Common myeloid progenitor, CD34-positive (primary cell): Measurements from ENCODE around the gene PHF2.

Experiments
- CTCF ChIA-PET: fragments of 350-600 bp; sonication (Branson Sonifier 250); formaldehyde crosslinking; loops from one replicate; lab custom pipeline; 2021; ENCODE audit warnings: antibody characterized with exemption; lab: Charles Lee
- POLR2A ChIA-PET: fragments of 350-600 bp; sonication (Branson Sonifier 250); formaldehyde crosslinking; loops from one replicate; lab custom pipeline; 2021; ENCODE audit warnings: antibody characterized with exemption; lab: Charles Lee
- DNase-seq, 3 donors: peaks; one replicate each; pipeline versions ENCODE4 v3.0.0 to v3.0.0-alpha.2; 2013
- H3K27ac ChIP-seq, 2 experiments: 1 replicate in 1 of 2; 2 replicates in 1 of 2; pipeline ENCODE4 v1.7.0; 2013; ENCODE audit warnings: inconsistent platforms in 2 of 2, low read length in 2 of 2, mild to moderate bottlenecking in 2 of 2, low read depth in 1 of 2, moderate library complexity in 1 of 2; ENCODE audit not compliant: severe bottlenecking in 2 of 2, insufficient read depth in 1 of 2, poor library complexity in 1 of 2
- H3K27me3 ChIP-seq, 5 experiments: replicated peaks in 2 of 5; 1 replicate in 3 of 5; 2 replicates in 2 of 5; pipeline versions ENCODE4 v1.6.1 to v1.7.0; 2013; ENCODE audit warnings: low read length in 4 of 5, mild to moderate bottlenecking in 2 of 5, moderate library complexity in 2 of 5, inconsistent platforms in 1 of 5; ENCODE audit not compliant: insufficient read depth in 5 of 5, control insufficient read depth in 4 of 5
- H3K36me3 ChIP-seq, 4 experiments: 1 replicate in 2 of 4; 2 replicates in 2 of 4; pipeline versions ENCODE4 v1.6.1 to v1.7.0; 2013; ENCODE audit warnings: low read length in 3 of 4, control low read depth in 1 of 4, mild to moderate bottlenecking in 1 of 4; ENCODE audit not compliant: control insufficient read depth in 4 of 4, insufficient read depth in 4 of 4
- H3K4me1 ChIP-seq, 4 experiments: 1 replicate in 3 of 4; 2 replicates in 1 of 4; pipeline versions ENCODE4 v1.6.1 to v1.7.1; 2013; ENCODE audit warnings: low read length in 3 of 4, mild to moderate bottlenecking in 3 of 4, control low read depth in 1 of 4, inconsistent platforms in 1 of 4, moderate library complexity in 1 of 4; ENCODE audit not compliant: control insufficient read depth in 4 of 4, insufficient read depth in 4 of 4; ENCODE audit errors: control extremely low read depth in 1 of 4
- H3K4me3 ChIP-seq, 7 experiments: 1 replicate in 4 of 7; 2 replicates in 3 of 7; pipeline versions ENCODE4 v1.5.1 to v1.7.0; 2013; ENCODE audit warnings: mild to moderate bottlenecking in 7 of 7, low read length in 6 of 7, moderate library complexity in 6 of 7, inconsistent platforms in 2 of 7, low read depth in 2 of 7, control low read depth in 1 of 7; ENCODE audit not compliant: insufficient read depth in 4 of 7, control insufficient read depth in 1 of 7; ENCODE audit errors: extremely low read depth in 1 of 7
- H3K9me3 ChIP-seq, 5 experiments: 1 replicate in 4 of 5; 2 replicates in 1 of 5; pipeline versions ENCODE4 v1.6.1 to v1.7.1; 2013; ENCODE audit warnings: low read length in 4 of 5, mild to moderate bottlenecking in 2 of 5, inconsistent platforms in 1 of 5, low read depth in 1 of 5, moderate library complexity in 1 of 5; ENCODE audit not compliant: control insufficient read depth in 4 of 5, insufficient read depth in 2 of 5; ENCODE audit errors: control extremely low read depth in 1 of 5
- WGBS: methylation state at CpG from one replicate; pipeline ENCODE4 v1.1.5; 2013; ENCODE audit not compliant: insufficient coverage; 5-methylcytosine and 5-hydroxymethylcytosine counted together

The PHF2 gene

DNA sequence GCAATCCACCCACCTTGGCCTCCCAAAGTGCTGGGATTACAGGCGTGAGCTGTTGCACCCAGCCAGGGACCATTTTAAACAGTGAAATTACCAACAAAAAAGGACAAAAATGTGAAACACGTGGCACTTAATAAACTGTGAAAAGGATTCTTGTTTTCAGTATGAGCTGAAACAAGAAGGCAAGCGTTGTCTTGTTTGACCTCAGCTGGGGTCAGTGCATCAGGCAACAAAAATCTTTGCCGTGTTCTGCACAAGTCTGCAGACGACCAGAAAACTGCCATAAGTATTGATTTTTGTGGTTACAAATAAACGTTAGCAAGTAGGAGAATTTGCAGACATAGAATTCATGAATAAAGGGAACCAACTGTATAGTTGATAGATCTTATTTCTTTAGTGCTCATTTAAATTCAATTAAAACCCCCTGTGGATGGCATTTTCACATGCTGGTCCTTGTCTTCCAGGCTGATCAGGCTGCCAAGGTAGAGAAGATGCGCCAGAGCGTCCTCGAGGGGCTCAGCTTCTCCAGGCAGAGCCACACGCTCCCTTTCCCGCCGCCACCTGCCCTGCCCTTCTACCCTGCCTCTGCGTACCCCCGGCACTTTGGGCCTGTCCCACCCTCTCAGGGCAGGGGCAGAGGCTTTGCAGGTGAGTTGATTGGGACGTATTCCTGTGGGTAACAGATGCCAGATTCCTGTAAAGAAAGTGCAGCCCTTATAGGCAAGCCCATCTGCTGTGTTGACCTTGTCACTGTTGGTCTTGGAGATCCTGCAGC is 18.8 kb upstream of the PHF2 start:
- Histone ChIP-seq H3K4me1 (no peaks in the 10 kb centered on the region), H3K36me3 (peaks cover 14 to 79% (median 61%) of the 10 kb centered on the region in 4 experiments), H3K4me3 (no peak overlapping the region), H3K27me3 (no peaks in the 10 kb centered on the region), H3K27ac (no peak overlapping the region), H3K9me3 (no peaks in the 10 kb centered on the region)
- CTCF ChIA-PET, result interaction anchor here (2.4 kb wide), 1 partner anchor 9 kb away, joined by 13 read pairs; no protein-coding TSS in a partner anchor
- POLR2A ChIA-PET, result interaction anchor here (1.7 kb wide), 1 partner anchor 9 kb away, joined by 4 read pairs; no protein-coding TSS in a partner anchor
- WGBS, result 99% methylated on average over 9 of the region's 15 CpGs
- DNase-seq, result no peak

DNA sequence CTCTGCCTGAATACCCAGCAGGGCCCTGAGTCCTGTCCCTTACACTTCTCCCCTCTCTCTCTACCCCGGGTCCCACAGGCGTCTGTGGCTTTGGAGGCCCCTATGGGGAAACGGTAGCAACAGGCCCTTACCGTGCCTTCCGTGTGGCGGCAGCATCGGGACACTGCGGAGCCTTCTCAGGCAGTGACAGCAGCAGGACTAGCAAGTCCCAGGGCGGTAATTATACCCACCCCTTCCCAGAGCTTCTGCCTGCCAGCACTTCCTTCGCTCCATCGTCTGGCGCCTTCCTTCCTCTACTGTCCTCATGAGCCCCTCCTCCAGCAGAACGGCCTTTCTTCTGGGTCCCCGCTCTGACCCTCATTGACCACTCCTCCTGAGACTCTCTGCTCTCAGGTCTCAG is 17.9 kb upstream of the PHF2 start:
- WGBS, result 98% methylated on average over 13 of the region's 14 CpGs
- no peaks in the 10 kb centered on the region for H3K4me1 ChIP-seq
- H3K4me3 ChIP-seq, result no peak overlapping the region
- no peaks in the 10 kb centered on the region for H3K9me3 ChIP-seq
- no peak overlapping the region for H3K27ac ChIP-seq
- H3K27me3 ChIP-seq, result no peaks in the 10 kb centered on the region
- peaks cover 13 to 77% (median 62%) of the 10 kb centered on the region in 4 experiments for H3K36me3 ChIP-seq
- CTCF ChIA-PET, result interaction anchor here (1.2 kb wide), 2 partner anchors 13 to 38 kb away, joined by 3 read pairs; no protein-coding TSS in a partner anchor
- DNase-seq, result no peak
- POLR2A ChIA-PET, result no interaction called here

DNA sequence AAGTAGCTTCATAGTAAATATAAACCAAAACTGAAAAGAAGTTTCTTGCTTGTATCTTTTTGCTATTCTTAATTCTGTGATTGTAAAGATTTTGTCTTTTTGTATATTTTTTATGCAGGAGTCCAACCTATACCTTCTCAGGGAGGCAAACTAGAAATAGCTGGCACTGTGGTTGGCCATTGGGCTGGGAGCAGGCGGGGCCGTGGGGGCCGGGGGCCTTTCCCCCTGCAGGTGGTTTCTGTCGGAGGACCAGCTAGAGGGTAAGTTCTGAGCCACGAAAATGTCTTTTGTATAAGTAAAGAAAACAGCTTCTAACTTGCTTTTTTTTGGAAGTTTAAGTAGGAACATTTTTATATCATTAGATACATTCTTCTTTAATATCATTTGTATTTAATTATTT is 15.4 kb upstream of the PHF2 start:
- 100% methylated on average over 2 of the region's 5 CpGs for WGBS
- CTCF ChIA-PET, result interaction anchor here (0.8 kb wide), 2 partner anchors 11 to 18 kb away, joined by 3 to 4 read pairs; no protein-coding TSS in a partner anchor
- H3K36me3 ChIP-seq, result peaks cover 19 to 75% (median 55%) of the 10 kb centered on the region in 4 experiments

DNA sequence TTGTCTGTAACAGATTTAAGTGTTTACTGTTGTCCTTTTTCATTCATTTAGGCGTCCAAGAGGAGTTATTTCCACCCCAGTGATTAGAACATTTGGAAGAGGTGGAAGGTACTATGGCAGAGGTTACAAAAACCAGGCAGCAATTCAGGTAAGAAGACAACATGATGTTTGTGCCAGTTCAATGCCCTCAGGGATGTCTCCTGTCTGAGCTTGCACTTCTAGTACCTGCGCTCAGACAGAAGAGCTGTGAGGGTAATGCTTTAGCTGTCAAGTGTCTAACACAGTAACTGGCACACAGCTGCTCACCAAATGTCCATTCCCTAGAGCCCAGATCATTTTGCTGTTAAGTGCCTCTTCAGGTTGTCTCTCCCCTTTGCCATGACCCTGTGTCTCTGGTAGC is 14.2 kb upstream of the PHF2 start:
- ChIA-PET POLR2A (no interaction called here), CTCF (interaction anchor here (1.0 kb wide), 1 partner anchor 24 kb away, joined by 4 read pairs; no protein-coding TSS in a partner anchor)
- Histone ChIP-seq H3K4me3 (no peak overlapping the region), H3K27me3 (no peaks in the 10 kb centered on the region), H3K36me3 (peaks cover 19 to 66% (median 48%) of the 10 kb centered on the region in 4 experiments), H3K27ac (no peak overlapping the region), H3K4me1 (peaks cover 3 to 10% (median 5%) of the 10 kb centered on the region in 4 experiments), H3K9me3 (no peaks in the 10 kb centered on the region)
- WGBS, result 90% methylated on average over 2 of the region's 2 CpGs
- no peak for DNase-seq

More for the DNA sequence above, 15.4 kb upstream of the PHF2 start:
- Histone ChIP-seq H3K27ac (no peak overlapping the region), H3K4me3 (no peak overlapping the region), H3K9me3 (no peaks in the 10 kb centered on the region), H3K27me3 (no peaks in the 10 kb centered on the region), H3K4me1 (peaks cover 0 to under 1% (median under 1%) of the 10 kb centered on the region in 4 experiments)
- POLR2A ChIA-PET, result no interaction called here
- DNase-seq, result no peak

DNA sequence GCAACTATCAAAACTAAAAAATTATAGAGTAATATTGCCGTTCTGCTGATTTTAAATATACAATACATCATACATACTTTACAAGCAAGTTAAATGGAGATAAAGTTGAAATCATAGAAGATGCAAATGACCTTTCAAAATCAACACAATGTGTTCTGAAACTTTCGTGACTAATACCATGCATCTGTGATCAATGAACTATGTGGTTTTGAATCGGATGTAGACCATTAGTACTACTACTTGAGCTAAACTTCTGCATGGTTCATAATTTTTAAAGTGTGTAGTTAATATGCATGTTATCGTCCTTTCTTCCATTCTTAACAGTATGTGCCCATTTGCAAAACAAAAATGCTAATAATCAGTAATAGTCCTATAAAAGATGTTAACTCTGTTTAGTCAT is 11.3 kb upstream of the PHF2 start:
- peaks cover 5 to 26% (median 23%) of the 10 kb centered on the region in 4 experiments for H3K4me1 ChIP-seq
- WGBS, result no CpG with 5 or more reads among the region's 4 CpGs
- no peak for DNase-seq
- H3K36me3 ChIP-seq, result peaks cover 10 to 37% (median 26%) of the 10 kb centered on the region in 4 experiments
- H3K27ac ChIP-seq, result no peak overlapping the region
- no peak overlapping the region for H3K4me3 ChIP-seq
- POLR2A ChIA-PET, result no interaction called here
- no peaks in the 10 kb centered on the region for H3K9me3 ChIP-seq
- CTCF ChIA-PET, result interaction anchor here (2.2 kb wide), 1 partner anchor 56 kb away, joined by 7 read pairs; no protein-coding TSS in a partner anchor
- no peaks in the 10 kb centered on the region for H3K27me3 ChIP-seq

DNA sequence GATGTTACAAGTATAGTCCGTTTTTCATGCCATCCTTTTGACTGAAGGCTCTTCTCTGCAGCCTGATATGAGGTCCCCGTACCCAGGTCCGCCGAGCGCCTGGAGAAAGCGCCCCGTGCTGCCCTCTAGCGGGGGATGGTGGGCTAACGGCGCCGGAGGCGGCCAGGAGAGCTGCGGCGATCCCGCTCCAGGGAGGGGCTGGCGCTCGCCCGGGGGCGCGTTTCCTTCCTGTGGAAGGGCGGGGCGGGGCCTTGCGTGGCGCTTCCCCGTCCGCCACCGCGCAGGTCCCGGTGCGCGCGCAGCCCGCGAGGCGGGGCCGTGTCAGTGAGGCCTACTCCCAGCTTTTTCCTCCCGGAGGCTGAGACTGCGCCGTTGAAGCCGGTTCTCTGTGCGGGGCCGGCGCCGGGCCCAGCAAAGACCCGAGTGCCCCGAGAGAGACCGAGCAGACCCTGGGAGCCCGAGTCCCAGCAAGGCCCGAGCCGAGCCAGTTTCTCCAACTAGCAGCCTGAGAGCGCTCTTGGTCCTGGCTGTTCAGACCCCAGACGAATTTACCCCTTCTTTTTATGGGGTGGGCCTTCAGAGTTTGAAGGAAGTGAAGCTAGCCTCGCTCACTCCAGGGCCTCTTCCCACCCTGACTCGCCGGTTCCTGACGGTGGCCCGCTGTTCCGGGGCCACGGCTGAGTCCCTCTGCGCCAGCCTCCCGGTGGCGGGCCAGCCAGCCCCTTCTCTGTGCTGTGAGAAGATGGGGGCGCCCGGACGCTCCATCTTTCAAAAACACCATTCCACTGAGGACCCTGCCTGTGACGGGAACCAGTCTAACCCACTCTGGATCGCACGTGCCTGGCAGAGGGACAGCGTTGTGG is 9.7 kb upstream of the PHF2 start:
- Histone ChIP-seq H3K4me1 (peaks cover 5 to 26% (median 23%) of the 10 kb centered on the region in 4 experiments), H3K36me3 (peaks cover 10 to 28% (median 18%) of the 10 kb centered on the region in 4 experiments), H3K9me3 (peaks cover 0 to 12% (median 0%) of the 10 kb centered on the region in 5 experiments), H3K27me3 (no peaks in the 10 kb centered on the region), H3K27ac (peak overlapping the region; percentile 90 to 95), H3K4me3 (peak overlapping the region; percentile 19 to 82 (median 69))
- WGBS, result under 1% methylated on average over 60 of the region's 69 CpGs
- ChIA-PET CTCF (interaction anchor here (0.7 to 2.2 kb wide), 17 partner anchors 9 to 118 kb away, joined by 3 to 13 read pairs (median 4); no protein-coding TSS in a partner anchor), POLR2A (interaction anchor here (0.9 to 1.2 kb wide), 3 partner anchors 10 to 90 kb away, joined by 3 to 4 read pairs (median 3); no protein-coding TSS in a partner anchor)
- DNase-seq, result peak; percentile 96 to 97 (median 97)
